RWPE2 (cell line): Measurements from ENCODE around the gene RAF1.

Experiments
- ATAC-seq: fragments of 200-7000 bp; cut with Tn5 transposase; 3 replicates; pipeline ENCODE4 v1.9.1; 2021; ENCODE audit warnings: low read depth
- DNase-seq: peaks from one replicate; pipeline ENCODE4 v3.0.0-alpha.2; 2020; ENCODE audit warnings: low spot score
- H3K27ac ChIP-seq: fragments of 450-650 bp; 2 replicates; pipeline ENCODE4 v1.5.1; 2017; ENCODE audit warnings: mild to moderate bottlenecking; ENCODE audit not compliant: poor library complexity, severe bottlenecking
- H3K27me3 ChIP-seq: fragments of 250-450 bp; sonication (Bioruptor Pico); 2 replicates; pipeline ENCODE4 v1.5.1; 2021; ENCODE audit warnings: mild to moderate bottlenecking, moderate library complexity; ENCODE audit not compliant: insufficient read depth, poor library complexity, severe bottlenecking
- H3K36me3 ChIP-seq: fragments of 250-450 bp; sonication (Bioruptor Pico); 2 replicates; pipeline ENCODE4 v1.5.1; 2020; ENCODE audit warnings: low read depth, mild to moderate bottlenecking, moderate library complexity
- H3K4me1 ChIP-seq: fragments of 250-450 bp; sonication (Bioruptor Pico); 2 replicates; pipeline ENCODE4 v1.5.1; 2021; ENCODE audit warnings: mild to moderate bottlenecking, moderate library complexity; ENCODE audit not compliant: insufficient read depth, poor library complexity, severe bottlenecking
- H3K4me3 ChIP-seq: fragments of 250-450 bp; sonication (Bioruptor Pico); 2 replicates; pipeline ENCODE4 v1.5.1; 2021; ENCODE audit warnings: mild to moderate bottlenecking, moderate library complexity; ENCODE audit not compliant: severe bottlenecking
- H3K9me3 ChIP-seq: fragments of 250-450 bp; sonication (Bioruptor Pico); 2 replicates; pipeline ENCODE4 v1.5.1; 2021; ENCODE audit warnings: mild to moderate bottlenecking, moderate library complexity; ENCODE audit not compliant: severe bottlenecking
- CTCF ChIP-seq: fragments of 450-650 bp; IDR thresholded peaks from one replicate; pipeline ENCODE4 v1.5.1; 2017; ENCODE audit warnings: mild to moderate bottlenecking, moderate library complexity; ENCODE audit not compliant: poor library complexity, severe bottlenecking

RAF1 gene

DNA sequence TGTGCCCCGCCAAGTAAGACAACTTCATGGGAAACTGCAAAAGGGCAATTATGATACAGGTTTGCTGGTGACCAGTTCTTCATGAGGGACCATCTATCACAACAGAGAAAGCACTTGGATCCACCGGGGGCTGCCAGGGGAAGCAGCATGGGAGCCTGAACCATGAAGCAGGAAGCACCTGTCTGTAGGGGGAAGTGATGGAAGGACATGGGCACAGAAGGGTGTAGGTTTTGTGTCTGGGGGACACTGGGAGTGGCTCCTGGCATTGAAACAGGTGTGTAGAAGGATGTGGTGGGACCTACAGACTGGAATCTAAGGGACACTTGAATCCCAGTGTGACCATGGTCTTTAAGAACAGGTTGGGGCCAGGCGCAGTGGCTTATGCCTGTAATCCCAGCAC, 84.5 kb downstream of the RAF1 start:
- TF ChIP-seq CTCF: no peak
- Histone ChIP-seq H3K36me3 (peaks cover 81% of the 10 kb centered on the region), H3K27ac (no peak overlapping the region), H3K4me1 (no peaks in the 10 kb centered on the region), H3K4me3 (no peak overlapping the region), H3K27me3 (no peaks in the 10 kb centered on the region), H3K9me3 (no peaks in the 10 kb centered on the region)
- DNase-seq (no peak), ATAC-seq (no peak)

GRCh38 chr3:12578742-12579141, 85.2 kb downstream of the RAF1 start:
- Histone ChIP-seq H3K27me3 (no peaks in the 10 kb centered on the region), H3K4me1 (no peaks in the 10 kb centered on the region), H3K36me3 (peaks cover 79% of the 10 kb centered on the region), H3K4me3 (no peak overlapping the region), H3K27ac (no peak overlapping the region), H3K9me3 (no peaks in the 10 kb centered on the region)
- peak; percentile 16 for TF ChIP-seq CTCF
- DNase-seq: no peak
- ATAC-seq: no peak

DNA sequence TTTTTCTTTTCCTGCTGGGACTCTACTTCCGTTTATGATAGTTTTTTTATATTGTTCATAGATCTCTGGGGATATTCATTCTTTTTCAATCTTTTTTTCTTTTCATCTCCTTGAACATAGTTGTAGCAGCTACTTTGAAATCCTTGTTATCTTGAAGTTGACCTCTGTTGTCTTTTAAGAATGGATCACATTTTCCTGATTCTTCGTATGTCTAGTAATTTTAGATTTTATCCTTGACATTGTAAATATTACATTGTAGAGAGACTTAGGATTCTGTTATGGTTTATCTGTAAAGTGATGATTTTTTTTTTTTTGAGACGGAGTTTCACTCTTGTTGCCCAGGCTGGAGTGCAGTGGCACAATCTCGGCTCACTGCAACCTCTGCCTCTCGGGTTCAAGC, 86.5 kb downstream of the RAF1 start:
- H3K9me3 ChIP-seq: no peaks in the 10 kb centered on the region
- no peak overlapping the region for H3K4me3 ChIP-seq
- no peak overlapping the region for H3K27ac ChIP-seq
- H3K27me3 ChIP-seq: no peaks in the 10 kb centered on the region
- DNase-seq (no peak), ATAC-seq (no peak)
- no peaks in the 10 kb centered on the region for H3K4me1 ChIP-seq
- peaks cover 78% of the 10 kb centered on the region for H3K36me3 ChIP-seq
- TF ChIP-seq CTCF: no peak

DNA sequence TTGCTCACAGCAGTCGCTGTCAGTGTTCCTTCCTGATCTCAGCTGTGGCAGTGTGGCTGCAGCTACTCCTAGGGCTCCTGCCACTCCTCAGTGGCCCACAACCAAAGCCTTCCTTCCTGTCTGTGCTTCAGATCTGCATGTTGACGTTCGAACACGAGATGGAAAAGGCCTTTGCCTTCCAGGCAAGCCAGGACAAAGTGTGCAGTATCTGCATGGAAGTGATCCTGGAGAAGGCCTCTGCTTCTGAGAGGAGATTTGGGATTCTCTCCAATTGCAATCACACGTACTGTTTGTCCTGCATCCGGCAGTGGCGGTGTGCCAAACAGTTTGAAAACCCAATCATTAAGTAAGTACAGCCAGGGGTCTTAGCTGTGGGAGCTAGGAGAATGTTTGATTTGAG, 89.3 kb downstream of the RAF1 start:
- no peak for DNase-seq

GRCh38 chr3:12574131-12574530, 89.8 kb downstream of the RAF1 start:
- Histone ChIP-seq H3K36me3 (peaks cover 88% of the 10 kb centered on the region), H3K4me1 (no peaks in the 10 kb centered on the region), H3K4me3 (no peak overlapping the region), H3K9me3 (no peaks in the 10 kb centered on the region), H3K27ac (no peak overlapping the region), H3K27me3 (no peaks in the 10 kb centered on the region)
- ATAC-seq (no peak; the same call in 2 of the 3 replicates), DNase-seq (no peak)
- TF ChIP-seq CTCF: no peak

More for the DNA sequence above, 89.3 kb downstream of the RAF1 start:
- no peak for TF ChIP-seq CTCF
- Histone ChIP-seq H3K27ac (no peak overlapping the region), H3K4me1 (no peaks in the 10 kb centered on the region), H3K9me3 (no peaks in the 10 kb centered on the region), H3K36me3 (peaks cover 90% of the 10 kb centered on the region), H3K4me3 (no peak overlapping the region), H3K27me3 (no peaks in the 10 kb centered on the region)
- no peak for ATAC-seq
